Measurements from ENCODE around the gene FGGY.
"Not testable (repeated sequence)": the region's sequence is repeated elsewhere in the genome, so short reads cannot be mapped to it uniquely, and the experiment has no call there.

FGGY gene

GRCh38 chr1:59596432-59596831 is 299.5 kb downstream of the FGGY start:
- no peaks in the 10 kb centered on the region for H3K36me3 Mint-ChIP-seq (ENCODE audit: insufficient read depth)
- no peak overlapping the region for H3K4me3 Mint-ChIP-seq
- no peaks in the 10 kb centered on the region for H3K9me3 Mint-ChIP-seq
- ATAC-seq (replicated peaks) (no peak), DNase-seq (no peak)
- H3K4me1 Mint-ChIP-seq (ENCODE audit: low read depth in 2 of 2) = no peaks in the 10 kb centered on the region
- no peaks in the 10 kb centered on the region for H3K27me3 Mint-ChIP-seq
- H3K27ac Mint-ChIP-seq = no peak overlapping the region

- no peak overlapping the region for H3K4me3 Mint-ChIP-seq
- DNase-seq (no peak), ATAC-seq (replicated peaks) (no peak)
- no peaks in the 10 kb centered on the region for H3K9me3 Mint-ChIP-seq
- H3K27ac Mint-ChIP-seq = no peak overlapping the region
- no peaks in the 10 kb centered on the region for H3K4me1 Mint-ChIP-seq (ENCODE audit: low read depth in 2 of 2)
- H3K36me3 Mint-ChIP-seq (ENCODE audit: insufficient read depth) = no peaks in the 10 kb centered on the region
- no peaks in the 10 kb centered on the region for H3K27me3 Mint-ChIP-seq
Observed at GRCh38 chr1:59596956-59597355, 300.1 kb downstream of the FGGY start.

- Mint-ChIP-seq H3K27ac (no peak overlapping the region), H3K27me3 (no peaks in the 10 kb centered on the region), H3K4me1 (ENCODE audit: low read depth in 2 of 2) (no peaks in the 10 kb centered on the region), H3K4me3 (no peak overlapping the region), H3K36me3 (ENCODE audit: insufficient read depth) (no peaks in the 10 kb centered on the region), H3K9me3 (no peaks in the 10 kb centered on the region)
- no peak for ATAC-seq (replicated peaks)
- no peak for DNase-seq
Observed at GRCh38 chr1:59597420-59598119, 300.7 kb downstream of the FGGY start.

- no peak overlapping the region for H3K4me3 Mint-ChIP-seq
- no peaks in the 10 kb centered on the region for H3K9me3 Mint-ChIP-seq
- ATAC-seq (replicated peaks) (no peak), DNase-seq (no peak)
- H3K36me3 Mint-ChIP-seq (ENCODE audit: insufficient read depth) = peaks cover 3% of the 10 kb centered on the region
- no peaks in the 10 kb centered on the region for H3K4me1 Mint-ChIP-seq (ENCODE audit: low read depth in 2 of 2)
- no peak overlapping the region for H3K27ac Mint-ChIP-seq
- no peaks in the 10 kb centered on the region for H3K27me3 Mint-ChIP-seq
Observed at GRCh38 chr1:59598120-59598440, 301.2 kb downstream of the FGGY start.

- ATAC-seq (replicated peaks) = no peak
- peaks cover 3% of the 10 kb centered on the region for H3K36me3 Mint-ChIP-seq (ENCODE audit: insufficient read depth)
- DNase-seq = no peak
Observed at GRCh38 chr1:59601041-59601441, 304.1 kb downstream of the FGGY start.

GRCh38 chr1:59601811-59602210 is 304.9 kb downstream of the FGGY start:
- H3K36me3 Mint-ChIP-seq (ENCODE audit: insufficient read depth) = peaks cover 3% of the 10 kb centered on the region
- no peaks in the 10 kb centered on the region for H3K4me1 Mint-ChIP-seq (ENCODE audit: low read depth in 2 of 2)
- H3K4me3 Mint-ChIP-seq = no peak overlapping the region
- H3K9me3 Mint-ChIP-seq = no peaks in the 10 kb centered on the region
- no peaks in the 10 kb centered on the region for H3K27me3 Mint-ChIP-seq
- H3K27ac Mint-ChIP-seq = no peak overlapping the region
- DNase-seq = no peak
- no peak for ATAC-seq (replicated peaks)

More at GRCh38 chr1:59601041-59601441, 304.1 kb downstream of the FGGY start:
- Mint-ChIP-seq H3K9me3 (no peaks in the 10 kb centered on the region), H3K4me3 (no peak overlapping the region), H3K4me1 (ENCODE audit: low read depth in 2 of 2) (no peaks in the 10 kb centered on the region), H3K27ac (no peak overlapping the region), H3K27me3 (no peaks in the 10 kb centered on the region)

- Mint-ChIP-seq H3K9me3 (no peaks in the 10 kb centered on the region), H3K27me3 (no peaks in the 10 kb centered on the region), H3K36me3 (ENCODE audit: insufficient read depth) (peaks cover 3% of the 10 kb centered on the region), H3K4me3 (no peak overlapping the region), H3K27ac (no peak overlapping the region), H3K4me1 (ENCODE audit: low read depth in 2 of 2) (no peaks in the 10 kb centered on the region)
- ATAC-seq (replicated peaks) (no peak), DNase-seq (no peak)
Observed at GRCh38 chr1:59604191-59604590, 307.3 kb downstream of the FGGY start.

GRCh38 chr1:59605184-59605583 is 308.3 kb downstream of the FGGY start:
- H3K27me3 Mint-ChIP-seq = no peaks in the 10 kb centered on the region
- no peaks in the 10 kb centered on the region for H3K4me1 Mint-ChIP-seq (ENCODE audit: low read depth in 2 of 2)
- DNase-seq (no peak), ATAC-seq (replicated peaks) (no peak)
- H3K9me3 Mint-ChIP-seq = no peaks in the 10 kb centered on the region
- no peak overlapping the region for H3K4me3 Mint-ChIP-seq
- H3K36me3 Mint-ChIP-seq (ENCODE audit: insufficient read depth) = peaks cover 3% of the 10 kb centered on the region
- H3K27ac Mint-ChIP-seq = no peak overlapping the region

GRCh38 chr1:59605761-59606160 is 308.9 kb downstream of the FGGY start:
- no peak overlapping the region for H3K4me3 Mint-ChIP-seq
- no peak overlapping the region for H3K27ac Mint-ChIP-seq
- no peaks in the 10 kb centered on the region for H3K4me1 Mint-ChIP-seq (ENCODE audit: low read depth in 2 of 2)
- no peaks in the 10 kb centered on the region for H3K9me3 Mint-ChIP-seq
- H3K27me3 Mint-ChIP-seq = no peaks in the 10 kb centered on the region
- ATAC-seq (replicated peaks) (no peak), DNase-seq (no peak)
- peaks cover 3% of the 10 kb centered on the region for H3K36me3 Mint-ChIP-seq (ENCODE audit: insufficient read depth)

GRCh38 chr1:59609245-59609644 is 312.4 kb downstream of the FGGY start:
- no peaks in the 10 kb centered on the region for H3K4me1 Mint-ChIP-seq (ENCODE audit: low read depth in 2 of 2)
- no peak overlapping the region for H3K27ac Mint-ChIP-seq
- ATAC-seq (replicated peaks) = no peak
- DNase-seq = no peak
- peaks cover 0 to 3% of the 10 kb centered on the region in 2 donors for H3K9me3 Mint-ChIP-seq
- H3K36me3 Mint-ChIP-seq (ENCODE audit: insufficient read depth) = no peaks in the 10 kb centered on the region
- H3K4me3 Mint-ChIP-seq = no peak overlapping the region
- H3K27me3 Mint-ChIP-seq = no peaks in the 10 kb centered on the region

GRCh38 chr1:59610499-59610898 is 313.6 kb downstream of the FGGY start:
- not testable (repeated sequence) for H3K4me1 Mint-ChIP-seq (ENCODE audit: low read depth in 2 of 2); H3K27me3 Mint-ChIP-seq

GRCh38 chr1:59617434-59617833 is 320.5 kb downstream of the FGGY start:
- peaks cover 0 to 3% of the 10 kb centered on the region in 2 donors for H3K9me3 Mint-ChIP-seq
- no peaks in the 10 kb centered on the region for H3K4me1 Mint-ChIP-seq (ENCODE audit: low read depth in 2 of 2)
- H3K4me3 Mint-ChIP-seq = no peak overlapping the region
- no peaks in the 10 kb centered on the region for H3K27me3 Mint-ChIP-seq
- H3K36me3 Mint-ChIP-seq (ENCODE audit: insufficient read depth) = no peaks in the 10 kb centered on the region
- no peak for DNase-seq
- no peak for ATAC-seq (replicated peaks)
- no peak overlapping the region for H3K27ac Mint-ChIP-seq

More at GRCh38 chr1:59610499-59610898, 313.6 kb downstream of the FGGY start:
- not testable (repeated sequence) for H3K27ac Mint-ChIP-seq; H3K4me3 Mint-ChIP-seq; H3K9me3 Mint-ChIP-seq; H3K36me3 Mint-ChIP-seq (ENCODE audit: insufficient read depth); DNase-seq; ATAC-seq (replicated peaks)

- Mint-ChIP-seq H3K27me3 (no peaks in the 10 kb centered on the region), H3K4me3 (no peak overlapping the region), H3K4me1 (ENCODE audit: low read depth in 2 of 2) (no peaks in the 10 kb centered on the region), H3K27ac (no peak overlapping the region), H3K9me3 (no peaks in the 10 kb centered on the region), H3K36me3 (ENCODE audit: insufficient read depth) (no peaks in the 10 kb centered on the region)
- DNase-seq = no peak
- ATAC-seq (replicated peaks) = no peak
Observed at GRCh38 chr1:59619557-59619956, 322.7 kb downstream of the FGGY start.

- Mint-ChIP-seq H3K4me3 (no peak overlapping the region), H3K27ac (no peak overlapping the region), H3K9me3 (no peaks in the 10 kb centered on the region), H3K36me3 (ENCODE audit: insufficient read depth) (no peaks in the 10 kb centered on the region), H3K27me3 (no peaks in the 10 kb centered on the region), H3K4me1 (ENCODE audit: low read depth in 2 of 2) (no peaks in the 10 kb centered on the region)
- DNase-seq = no peak
- no peak for ATAC-seq (replicated peaks)
Observed at GRCh38 chr1:59625384-59625783, 328.5 kb downstream of the FGGY start.
